HEK293T (cell line): ENCODE data around the gene PPP5C.

ENCODE experiments used
- BHLHE40 ChIP-seq: fragments of 450-650 bp; IDR thresholded peaks from 2 replicates; pipeline ENCODE4 v1.6.1; 2016; ENCODE audit warnings: mild to moderate bottlenecking, moderate library complexity, borderline replicate concordance
- CTBP1 ChIP-seq: fragments of 450-650 bp; IDR thresholded peaks from 2 replicates; pipeline ENCODE4 v1.6.1; 2016; ENCODE audit warnings: borderline replicate concordance
- ELF4 ChIP-seq: fragments of 450-650 bp; IDR thresholded peaks from 2 replicates; pipeline ENCODE4 v1.6.1; 2017; ENCODE audit warnings: antibody characterized with exemption
- FOXA1 ChIP-seq: fragments of 450-650 bp; IDR thresholded peaks from 2 replicates; pipeline ENCODE4 v1.6.1; 2016; ENCODE audit warnings: mild to moderate bottlenecking
- FOXK2 ChIP-seq: fragments of 450-650 bp; IDR thresholded peaks from 2 replicates; pipeline ENCODE4 v1.6.1; 2016; ENCODE audit warnings: mild to moderate bottlenecking
- FOXM1 ChIP-seq: fragments of 450-650 bp; IDR thresholded peaks from 2 replicates; pipeline ENCODE4 v1.6.1; 2017; ENCODE audit warnings: mild to moderate bottlenecking, borderline replicate concordance
- HDGF ChIP-seq: fragments of 450-650 bp; IDR thresholded peaks from 2 replicates; pipeline ENCODE4 v1.6.1; 2017; ENCODE audit warnings: antibody characterized with exemption, borderline replicate concordance
- LEF1 ChIP-seq: fragments of 450-650 bp; IDR thresholded peaks from 2 replicates; pipeline ENCODE4 v1.6.1; 2017; ENCODE audit warnings: mild to moderate bottlenecking, borderline replicate concordance
- NFRKB ChIP-seq: fragments of 450-650 bp; IDR thresholded peaks from 2 replicates; pipeline ENCODE4 v1.6.1; 2016; ENCODE audit warnings: mild to moderate bottlenecking, moderate library complexity
- SP1 ChIP-seq: fragments of 450-650 bp; IDR thresholded peaks from 2 replicates; pipeline ENCODE4 v1.6.1; 2017
- SUZ12 ChIP-seq: fragments of 450-650 bp; IDR thresholded peaks from 2 replicates; pipeline ENCODE4 v1.6.1; 2016; ENCODE audit warnings: mild to moderate bottlenecking
- TARDBP ChIP-seq: fragments of 450-650 bp; IDR thresholded peaks from 2 replicates; pipeline ENCODE4 v1.6.1; 2016
- ZNF384 ChIP-seq: fragments of 450-650 bp; IDR thresholded peaks from 2 replicates; pipeline ENCODE4 v1.6.1; 2016
- TF ChIP-seq, protein P1 (sequence below): fragments of 450-650 bp; IDR thresholded peaks from 2 replicates; pipeline ENCODE4 v1.6.1; 2016

DNA sequence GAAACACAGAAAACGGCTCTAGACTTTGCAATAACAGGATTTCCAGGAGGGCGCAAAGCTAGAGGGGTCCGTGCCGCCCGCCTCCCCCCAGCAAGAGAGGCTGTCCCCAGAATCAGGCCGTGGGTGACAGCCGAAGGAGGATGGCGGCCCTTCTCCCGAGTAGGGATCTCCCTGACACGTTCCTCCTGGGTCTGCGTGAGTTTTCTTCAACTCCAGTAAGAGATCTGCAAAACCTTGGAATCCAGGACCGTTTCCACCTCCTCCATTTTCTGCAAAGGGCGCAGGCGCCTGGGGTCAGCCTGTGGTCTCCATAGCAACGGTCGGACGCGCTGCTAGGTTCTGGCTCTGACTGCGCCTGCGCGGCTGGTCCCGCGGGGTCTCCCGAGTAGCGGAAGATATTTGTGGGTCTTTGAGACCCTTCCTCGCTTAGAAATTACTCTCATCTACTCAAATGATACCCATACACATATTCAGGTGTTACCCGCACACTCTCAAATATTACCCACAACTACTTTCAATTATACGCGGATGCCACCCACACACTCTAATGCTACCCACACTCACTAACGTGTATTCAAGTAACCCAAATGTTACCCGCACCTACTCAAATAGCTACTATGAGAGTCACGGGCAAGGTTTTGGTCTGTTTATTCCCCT, 79.7 kb downstream of the PPP5C start:
- TF ChIP-seq HDGF: no peak
- TF ChIP-seq FOXA1: no peak
- TF ChIP-seq ZNF384: no peak
- TF ChIP-seq NFRKB: no peak
- TF ChIP-seq SUZ12: no peak
- TF ChIP-seq BHLHE40: no peak
- no peak for TF ChIP-seq SP1
- TF ChIP-seq CTBP1: no peak
- TF ChIP-seq FOXK2: no peak
- TF ChIP-seq FOXM1: no peak
- TF ChIP-seq LEF1: no peak
- no peak for TF ChIP-seq ELF4
- TF ChIP-seq, protein P1, sequence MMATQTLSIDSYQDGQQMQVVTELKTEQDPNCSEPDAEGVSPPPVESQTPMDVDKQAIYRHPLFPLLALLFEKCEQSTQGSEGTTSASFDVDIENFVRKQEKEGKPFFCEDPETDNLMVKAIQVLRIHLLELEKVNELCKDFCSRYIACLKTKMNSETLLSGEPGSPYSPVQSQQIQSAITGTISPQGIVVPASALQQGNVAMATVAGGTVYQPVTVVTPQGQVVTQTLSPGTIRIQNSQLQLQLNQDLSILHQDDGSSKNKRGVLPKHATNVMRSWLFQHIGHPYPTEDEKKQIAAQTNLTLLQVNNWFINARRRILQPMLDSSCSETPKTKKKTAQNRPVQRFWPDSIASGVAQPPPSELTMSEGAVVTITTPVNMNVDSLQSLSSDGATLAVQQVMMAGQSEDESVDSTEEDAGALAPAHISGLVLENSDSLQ: no peak
- TF ChIP-seq TARDBP: no peak
